Measurements from ENCODE around the gene CASP7.

Gene CASP7

DNA sequence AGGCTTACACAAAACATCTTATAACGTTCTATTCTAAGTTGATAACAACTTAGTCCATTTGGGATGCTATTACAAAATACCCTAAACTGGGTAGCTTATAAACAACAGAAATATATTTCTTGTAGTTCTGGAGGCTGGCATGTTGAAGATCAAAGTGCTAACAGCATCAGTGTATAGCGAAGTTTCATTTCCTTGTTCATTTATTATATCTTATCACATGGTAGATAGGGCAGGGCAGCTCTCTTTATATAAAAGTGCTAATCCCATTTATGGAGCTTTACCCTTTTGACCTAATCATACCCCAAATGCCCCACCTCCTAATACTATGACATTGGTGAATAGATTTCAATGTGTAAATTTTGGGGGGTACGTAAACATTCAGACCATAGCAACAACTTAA, 6.3 kb downstream of the CASP7 start:
- no peak overlapping the region for H3K4me3 ChIP-seq (replicated peaks in 1 of 2; ENCODE audit: low read depth in 2 of 2, low read length in 2 of 2)
- TF ChIP-seq, protein P1, sequence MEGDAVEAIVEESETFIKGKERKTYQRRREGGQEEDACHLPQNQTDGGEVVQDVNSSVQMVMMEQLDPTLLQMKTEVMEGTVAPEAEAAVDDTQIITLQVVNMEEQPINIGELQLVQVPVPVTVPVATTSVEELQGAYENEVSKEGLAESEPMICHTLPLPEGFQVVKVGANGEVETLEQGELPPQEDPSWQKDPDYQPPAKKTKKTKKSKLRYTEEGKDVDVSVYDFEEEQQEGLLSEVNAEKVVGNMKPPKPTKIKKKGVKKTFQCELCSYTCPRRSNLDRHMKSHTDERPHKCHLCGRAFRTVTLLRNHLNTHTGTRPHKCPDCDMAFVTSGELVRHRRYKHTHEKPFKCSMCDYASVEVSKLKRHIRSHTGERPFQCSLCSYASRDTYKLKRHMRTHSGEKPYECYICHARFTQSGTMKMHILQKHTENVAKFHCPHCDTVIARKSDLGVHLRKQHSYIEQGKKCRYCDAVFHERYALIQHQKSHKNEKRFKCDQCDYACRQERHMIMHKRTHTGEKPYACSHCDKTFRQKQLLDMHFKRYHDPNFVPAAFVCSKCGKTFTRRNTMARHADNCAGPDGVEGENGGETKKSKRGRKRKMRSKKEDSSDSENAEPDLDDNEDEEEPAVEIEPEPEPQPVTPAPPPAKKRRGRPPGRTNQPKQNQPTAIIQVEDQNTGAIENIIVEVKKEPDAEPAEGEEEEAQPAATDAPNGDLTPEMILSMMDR (IDR thresholded peaks at IDR 0.05; ENCODE audit: low read depth, low read length): no peak
- DNase-seq (ENCODE audit: low read depth in 2 of 2): no peak

DNA sequence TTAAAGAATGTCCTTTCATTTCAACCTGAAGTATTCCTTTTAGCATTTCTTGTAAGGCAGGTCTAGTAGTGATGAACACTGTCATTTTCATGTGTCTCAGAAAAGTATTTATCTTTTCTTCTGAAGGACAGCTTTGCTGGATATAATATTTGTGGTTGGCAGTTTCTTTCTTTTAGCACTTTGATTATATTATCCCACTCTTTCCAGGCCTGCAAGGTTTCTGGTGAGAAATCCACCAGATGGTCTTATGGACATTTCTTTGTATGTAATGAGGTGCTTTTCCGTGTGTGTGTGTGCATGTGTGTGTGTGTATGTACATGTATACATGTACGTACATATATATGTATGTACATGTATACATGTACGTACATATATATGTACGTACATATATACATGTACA, 7.3 kb downstream of the CASP7 start:
- DNase-seq (ENCODE audit: low read depth in 2 of 2): no peak
- no peak overlapping the region for H3K4me3 ChIP-seq (replicated peaks in 1 of 2; ENCODE audit: low read depth in 2 of 2, low read length in 2 of 2)
- TF ChIP-seq, protein P1 (IDR thresholded peaks at IDR 0.05; ENCODE audit: low read depth, low read length): no peak

DNA sequence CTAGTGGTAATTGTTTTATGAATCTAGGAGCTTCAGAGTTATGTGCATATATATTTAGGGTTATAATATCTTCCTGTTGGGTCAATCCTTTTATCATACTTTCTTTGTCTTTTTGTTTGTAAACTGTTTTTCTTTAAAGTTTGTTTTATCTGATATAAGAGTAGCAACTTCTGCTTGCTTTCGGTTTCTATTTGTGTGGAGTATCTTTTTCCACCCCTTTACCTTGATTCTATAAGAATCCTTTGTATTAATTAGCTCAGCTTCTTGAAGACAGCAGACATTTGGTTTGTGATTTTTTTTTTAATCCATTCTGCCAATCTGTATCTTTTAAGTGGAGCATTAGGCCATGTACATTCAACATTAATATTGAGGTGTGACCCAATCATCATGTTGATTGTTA, 9.3 kb downstream of the CASP7 start:
- TF ChIP-seq, protein P1 (IDR thresholded peaks at IDR 0.05; ENCODE audit: low read depth, low read length): no peak
- H3K4me3 ChIP-seq (replicated peaks in 1 of 2; ENCODE audit: low read depth in 2 of 2, low read length in 2 of 2): no peak overlapping the region
- no peak for DNase-seq (ENCODE audit: low read depth in 2 of 2)

DNA sequence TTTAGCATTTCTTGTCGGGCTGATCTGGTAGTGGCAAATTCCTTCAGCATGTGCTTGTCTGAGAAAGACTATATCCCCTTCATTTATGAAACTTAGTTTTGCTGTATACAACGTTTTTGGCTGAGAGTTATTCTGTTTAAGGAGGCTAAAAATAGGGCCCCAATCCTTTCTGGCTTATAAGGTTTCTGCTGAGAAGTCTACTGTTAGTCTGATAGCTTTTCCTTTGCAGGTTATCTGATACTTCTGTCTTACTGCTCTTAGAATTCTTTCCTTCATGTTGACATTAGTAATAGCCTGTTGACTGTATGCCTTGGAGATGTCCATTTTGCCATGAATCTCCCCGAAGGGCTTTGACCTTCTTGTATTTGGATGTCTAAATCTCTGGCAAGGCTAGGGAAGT, 9.9 kb downstream of the CASP7 start:
- DNase-seq (ENCODE audit: low read depth in 2 of 2): no peak
- H3K4me3 ChIP-seq (replicated peaks in 1 of 2; ENCODE audit: low read depth in 2 of 2, low read length in 2 of 2): no peak overlapping the region
- TF ChIP-seq, protein P1 (IDR thresholded peaks at IDR 0.05; ENCODE audit: low read depth, low read length): no peak

DNA sequence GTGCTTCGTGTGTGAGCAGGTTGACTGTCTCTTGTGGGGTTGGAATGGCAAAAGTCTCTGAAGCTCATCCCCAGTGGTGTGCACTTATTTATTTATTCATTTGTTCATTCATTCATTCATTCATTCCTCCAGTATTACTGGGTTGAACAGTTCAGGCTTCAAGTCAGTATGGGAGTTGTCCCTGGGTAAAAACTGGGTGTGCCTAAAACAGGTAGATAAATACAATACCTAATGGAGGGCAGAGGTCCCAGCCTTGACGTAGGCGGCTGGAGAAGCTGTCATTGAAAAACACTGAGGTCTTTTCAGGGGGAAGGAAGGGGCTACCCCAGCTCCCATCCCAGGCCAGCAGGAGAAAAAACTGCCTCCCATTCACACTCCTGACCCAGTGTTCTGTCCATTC, 11.0 kb downstream of the CASP7 start:
- no peak for DNase-seq (ENCODE audit: low read depth in 2 of 2)
- TF ChIP-seq, protein P1 (IDR thresholded peaks at IDR 0.05; ENCODE audit: low read depth, low read length): no peak
- no peak overlapping the region for H3K4me3 ChIP-seq (replicated peaks in 1 of 2; ENCODE audit: low read depth in 2 of 2, low read length in 2 of 2)

DNA sequence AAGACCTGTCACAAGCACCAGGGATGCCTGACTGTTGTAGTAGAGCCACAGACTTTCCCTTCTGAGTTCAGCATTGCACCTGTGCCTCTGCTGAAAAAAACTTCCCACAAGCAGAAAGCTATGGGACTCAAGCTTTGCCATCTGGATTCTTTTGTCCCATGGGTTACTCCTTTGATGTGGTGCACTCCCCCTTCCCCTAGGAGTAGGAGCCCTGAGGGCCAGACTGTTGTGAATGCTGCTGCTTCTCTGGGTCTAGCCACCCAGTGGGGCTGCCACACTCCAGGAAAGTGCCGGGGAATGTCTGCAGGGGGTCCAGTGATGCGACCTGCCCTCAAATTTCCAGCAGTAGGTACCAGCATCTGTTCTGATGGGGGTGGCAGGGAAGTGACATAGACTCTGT, 11.7 kb downstream of the CASP7 start:
- TF ChIP-seq, protein P1 (IDR thresholded peaks at IDR 0.05; ENCODE audit: low read depth, low read length): no peak
- H3K4me3 ChIP-seq (replicated peaks in 1 of 2; ENCODE audit: low read depth in 2 of 2, low read length in 2 of 2): no peak overlapping the region
- no peak for DNase-seq (ENCODE audit: low read depth in 2 of 2)

DNA sequence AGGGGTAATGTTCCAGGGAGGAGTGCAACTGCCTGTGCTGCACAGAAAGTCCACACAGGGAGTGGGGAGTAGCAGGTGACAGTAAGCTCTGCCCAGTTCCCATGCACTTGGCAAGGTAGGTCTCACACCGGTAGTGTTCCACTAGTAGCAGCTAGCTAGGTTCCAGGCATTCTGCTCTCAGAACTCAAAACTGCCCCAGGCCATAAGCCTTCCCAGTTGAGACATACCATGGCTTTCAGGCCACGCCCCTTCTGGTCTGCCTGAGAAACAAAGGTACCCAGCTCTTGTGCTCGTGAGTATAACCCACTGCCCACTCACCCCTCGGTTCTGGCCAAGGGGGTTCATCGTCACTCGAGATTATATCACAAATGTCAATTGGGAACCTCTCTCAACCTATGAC, 12.6 kb downstream of the CASP7 start:
- TF ChIP-seq, protein P1 (IDR thresholded peaks at IDR 0.05; ENCODE audit: low read depth, low read length): no peak

More for the DNA sequence above, 12.6 kb downstream of the CASP7 start:
- DNase-seq (ENCODE audit: low read depth in 2 of 2): no peak
- H3K4me3 ChIP-seq (replicated peaks in 1 of 2; ENCODE audit: low read depth in 2 of 2, low read length in 2 of 2): no peak overlapping the region

Data from cardiac fibroblast (primary cell).